ENCODE measurements around the gene PJVK. TPM values are rescaled to one million over a fixed set of nuclear protein-coding genes. Genes with fewer than 3 reads are reported as not detected.

The PJVK gene
- total and polyA plus RNA-seq, 2 experiments from 2014 or later = 1.6 to 2.1 TPM

DNA sequence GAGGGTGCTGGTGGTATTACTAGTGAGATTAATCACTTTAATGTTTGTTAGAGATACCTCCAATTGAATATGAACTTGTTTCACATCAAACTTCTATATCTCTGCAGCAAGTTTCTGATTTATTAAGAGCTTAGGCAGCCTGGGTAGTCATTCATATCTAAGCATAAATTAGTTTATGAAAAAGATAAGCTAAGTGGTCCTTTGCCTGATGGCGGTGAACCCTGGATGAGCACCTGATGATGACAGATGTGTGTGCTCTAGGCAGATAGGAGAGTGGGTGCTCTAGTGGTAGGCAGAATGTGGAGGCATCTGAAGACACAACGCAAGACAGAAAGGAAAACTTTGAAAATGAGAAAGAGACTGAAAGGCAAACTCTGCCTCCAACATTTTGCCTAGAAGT, 22.2 kb downstream of the PJVK start (continued):
- TF ChIP-seq ZNF462 (CRISPR knock-in tag; IDR thresholded peaks at IDR 0.05) = no peak
- no peak for TF ChIP-seq EZH2phosphoT487 (IDR thresholded peaks at IDR 0.05; ENCODE audit: unreplicated experiment)
- TF ChIP-seq CREB1 (CRISPR knock-in tag; IDR thresholded peaks at IDR 0.05; ENCODE audit: low read depth) = no peak
- TF ChIP-seq POLR2AphosphoS5 (IDR thresholded peaks at IDR 0.05; ENCODE audit: low read depth) = no peak
- TF ChIP-seq JUNB (IDR thresholded peaks at IDR 0.05; ENCODE audit: unreplicated experiment) = no peak
- TF ChIP-seq NANOG (IDR thresholded peaks at IDR 0.05; ENCODE audit: borderline replicate concordance) = no peak
- TF ChIP-seq ZNF331 (CRISPR knock-in tag; IDR thresholded peaks at IDR 0.05; ENCODE audit: low read depth) = no peak
- no peak for TF ChIP-seq ZNF114 (CRISPR knock-in tag; IDR thresholded peaks at IDR 0.05)
- TF ChIP-seq ETS1 (IDR thresholded peaks at IDR 0.05) = no peak
- TF ChIP-seq STAT1 (IDR thresholded peaks at IDR 0.05; ENCODE audit: unreplicated experiment) = no peak
- TF ChIP-seq EZH2 (IDR thresholded peaks at IDR 0.05; ENCODE audit: low read depth, unreplicated experiment) = no peak

Measured in GM23338 (cell line).